HFFc6 (cell line): Measurements from ENCODE around the gene CYP11A1. TPM values are rescaled to one million over a fixed set of nuclear protein-coding genes. Genes with fewer than 3 reads are reported as not detected.
"Not testable (repeated sequence)": the region's sequence is repeated elsewhere in the genome, so short reads cannot be mapped to it uniquely, and the experiment has no call there.

Experiments
- DNase-seq: peaks from one replicate; pipeline ENCODE4 v3.0.0-alpha.2; 2018
- H3K27ac Mint-ChIP-seq: 2 replicates; pipeline ENCODE4 v1.8.0; 2020; ENCODE audit warnings: mild to moderate bottlenecking, mixed read lengths
- H3K27me3 Mint-ChIP-seq: 2 replicates; pipeline ENCODE4 v1.8.0; 2021; ENCODE audit warnings: mild to moderate bottlenecking, moderate library complexity, mixed read lengths; ENCODE audit not compliant: insufficient read depth
- H3K36me3 Mint-ChIP-seq: 2 replicates; pipeline ENCODE4 v1.8.0; 2021; ENCODE audit warnings: low read depth, mixed read lengths
- H3K4me1 Mint-ChIP-seq: 2 replicates; pipeline ENCODE4 v1.8.0; 2020; ENCODE audit warnings: low read depth, mixed read lengths
- H3K4me3 Mint-ChIP-seq: 2 replicates; pipeline ENCODE4 v1.8.0; 2020; ENCODE audit warnings: mild to moderate bottlenecking, moderate library complexity, mixed read lengths
- H3K9me3 Mint-ChIP-seq: 2 replicates; pipeline ENCODE4 v1.8.0; 2020; ENCODE audit warnings: mild to moderate bottlenecking, mixed read lengths
- total RNA-seq, 6 experiments: library from RNA; stranded (reverse); fragmentation: NEBNext Ultra II Directional; extraction: Animal tissue kit (Norgen Biotek cat#: 25700); gene quantifications; 2 replicates in 1 of 6; 3 replicates in 5 of 6; pipeline ENCODE4 v1.2.3, GENCODE V29; 2021
- TF ChIP-seq, protein P1 (sequence below): fragments of 200-600 bp; sonication (generic); IDR thresholded peaks from 2 replicates; pipeline ENCODE4 v1.5.0; 2021; ENCODE audit warnings: antibody characterized with exemption, mild to moderate bottlenecking

CYP11A1 gene
- total RNA-seq, 6 experiments from 2014 or later: 0.12 to 0.17 (median 0.14) TPM; not detected in 2

DNA sequence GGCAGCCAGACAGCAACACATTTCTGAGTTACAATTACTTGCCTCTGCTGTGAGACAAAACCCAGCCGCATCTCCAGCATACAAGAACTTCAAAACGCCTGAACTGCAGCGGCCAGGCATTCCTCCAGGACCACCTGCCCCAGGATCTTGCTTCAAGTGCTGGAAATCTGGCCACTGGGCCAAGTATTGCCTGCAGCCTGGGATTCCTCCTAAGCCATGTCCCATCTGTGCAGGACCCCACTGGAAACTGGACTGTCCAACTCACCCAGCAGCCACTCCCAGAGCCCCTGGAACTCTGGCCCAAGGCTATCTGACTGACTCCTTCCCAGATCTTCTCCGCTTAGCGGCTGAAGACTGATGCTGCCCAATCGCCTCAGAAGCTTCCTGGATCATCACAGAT lies 11.4 kb downstream of the CYP11A1 start:
- not testable (repeated sequence) for H3K27ac Mint-ChIP-seq, H3K36me3 Mint-ChIP-seq, DNase-seq, H3K4me1 Mint-ChIP-seq, H3K4me3 Mint-ChIP-seq, H3K9me3 Mint-ChIP-seq
- peaks cover 18% of the 10 kb centered on the region for H3K27me3 Mint-ChIP-seq

DNA sequence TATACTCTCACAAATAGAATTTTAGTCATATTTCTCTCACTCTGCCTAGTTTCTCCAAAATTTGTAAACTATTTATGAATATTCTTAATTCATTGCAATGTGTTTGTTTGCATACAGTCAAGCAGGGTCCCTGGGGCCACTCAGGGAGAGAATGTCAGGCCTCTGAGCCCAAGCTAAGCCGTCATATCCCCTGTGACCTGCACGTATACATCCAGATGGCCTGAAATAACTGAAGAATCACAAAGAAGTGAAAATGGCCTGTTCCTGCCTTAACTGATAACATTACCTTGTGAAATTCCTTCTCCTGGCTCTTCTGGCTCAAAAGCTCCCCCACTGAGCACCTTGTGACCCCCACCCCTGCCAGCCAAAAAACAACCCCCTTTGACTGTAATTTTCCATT lies 13.5 kb downstream of the CYP11A1 start:
- not testable (repeated sequence) for H3K36me3 Mint-ChIP-seq, H3K4me3 Mint-ChIP-seq, H3K9me3 Mint-ChIP-seq, H3K4me1 Mint-ChIP-seq, H3K27ac Mint-ChIP-seq, DNase-seq
- peaks cover 26% of the 10 kb centered on the region for H3K27me3 Mint-ChIP-seq

DNA sequence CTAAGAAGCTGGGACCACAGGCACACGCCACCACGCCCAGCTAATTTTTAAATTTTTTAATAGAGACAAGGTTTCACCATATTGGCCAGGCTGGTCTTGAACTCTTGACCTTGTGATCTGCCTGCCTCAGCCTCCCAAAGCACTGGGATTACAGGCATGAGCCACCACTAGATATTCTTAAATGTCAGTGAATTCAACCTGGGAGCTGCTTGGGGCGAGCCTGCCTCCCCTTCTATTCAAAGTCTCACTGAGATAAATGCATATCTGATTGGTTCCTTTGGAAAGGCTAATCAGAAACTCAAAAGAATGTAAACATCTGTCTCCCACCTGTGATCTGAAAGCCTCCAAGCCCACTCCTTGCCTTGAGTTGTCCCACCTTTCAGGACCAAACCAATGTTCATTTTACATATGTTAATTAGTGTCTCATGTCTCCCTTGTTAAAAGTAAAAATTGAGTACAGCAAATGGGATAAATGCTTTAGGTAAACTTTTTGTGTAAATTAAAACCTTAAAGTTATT lies 15.0 kb downstream of the CYP11A1 start:
- Mint-ChIP-seq H3K36me3 (peaks cover 6% of the 10 kb centered on the region; the same call in 1 of the 2 replicates), H3K27ac (no peak overlapping the region), H3K27me3 (peaks cover 32% of the 10 kb centered on the region), H3K9me3 (no peaks in the 10 kb centered on the region; the same call in 1 of the 2 replicates), H3K4me1 (peaks cover 9% of the 10 kb centered on the region), H3K4me3 (no peak overlapping the region)
- TF ChIP-seq, protein P1, sequence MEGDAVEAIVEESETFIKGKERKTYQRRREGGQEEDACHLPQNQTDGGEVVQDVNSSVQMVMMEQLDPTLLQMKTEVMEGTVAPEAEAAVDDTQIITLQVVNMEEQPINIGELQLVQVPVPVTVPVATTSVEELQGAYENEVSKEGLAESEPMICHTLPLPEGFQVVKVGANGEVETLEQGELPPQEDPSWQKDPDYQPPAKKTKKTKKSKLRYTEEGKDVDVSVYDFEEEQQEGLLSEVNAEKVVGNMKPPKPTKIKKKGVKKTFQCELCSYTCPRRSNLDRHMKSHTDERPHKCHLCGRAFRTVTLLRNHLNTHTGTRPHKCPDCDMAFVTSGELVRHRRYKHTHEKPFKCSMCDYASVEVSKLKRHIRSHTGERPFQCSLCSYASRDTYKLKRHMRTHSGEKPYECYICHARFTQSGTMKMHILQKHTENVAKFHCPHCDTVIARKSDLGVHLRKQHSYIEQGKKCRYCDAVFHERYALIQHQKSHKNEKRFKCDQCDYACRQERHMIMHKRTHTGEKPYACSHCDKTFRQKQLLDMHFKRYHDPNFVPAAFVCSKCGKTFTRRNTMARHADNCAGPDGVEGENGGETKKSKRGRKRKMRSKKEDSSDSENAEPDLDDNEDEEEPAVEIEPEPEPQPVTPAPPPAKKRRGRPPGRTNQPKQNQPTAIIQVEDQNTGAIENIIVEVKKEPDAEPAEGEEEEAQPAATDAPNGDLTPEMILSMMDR: no peak
- DNase-seq: no peak

DNA sequence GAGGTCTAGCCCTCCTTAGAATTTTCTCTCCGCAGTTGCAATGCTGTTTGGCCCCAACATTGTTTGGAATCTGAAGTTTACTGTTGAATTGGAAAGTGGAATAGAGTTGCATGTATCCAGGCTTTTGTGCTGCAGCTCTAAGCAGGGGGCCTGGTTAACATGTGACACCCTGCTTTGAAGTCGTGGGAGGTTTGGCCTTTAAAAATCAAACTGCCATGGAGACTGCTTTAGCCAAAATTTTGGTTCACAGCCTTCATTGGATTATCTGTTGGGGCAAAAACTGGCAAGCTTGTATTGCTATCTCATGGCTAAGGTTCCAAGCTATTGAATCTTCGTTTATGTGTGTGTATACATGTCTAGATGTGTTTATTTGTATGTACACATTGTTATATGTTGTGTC lies 15.8 kb downstream of the CYP11A1 start:
- Mint-ChIP-seq H3K4me1 (peaks cover 9% of the 10 kb centered on the region), H3K4me3 (no peak overlapping the region), H3K27me3 (peaks cover 37% of the 10 kb centered on the region), H3K27ac (no peak overlapping the region), H3K9me3 (no peaks in the 10 kb centered on the region; the same call in 1 of the 2 replicates), H3K36me3 (peaks cover 6% of the 10 kb centered on the region; the same call in 1 of the 2 replicates)
- TF ChIP-seq, protein P1: no peak
- no peak for DNase-seq

DNA sequence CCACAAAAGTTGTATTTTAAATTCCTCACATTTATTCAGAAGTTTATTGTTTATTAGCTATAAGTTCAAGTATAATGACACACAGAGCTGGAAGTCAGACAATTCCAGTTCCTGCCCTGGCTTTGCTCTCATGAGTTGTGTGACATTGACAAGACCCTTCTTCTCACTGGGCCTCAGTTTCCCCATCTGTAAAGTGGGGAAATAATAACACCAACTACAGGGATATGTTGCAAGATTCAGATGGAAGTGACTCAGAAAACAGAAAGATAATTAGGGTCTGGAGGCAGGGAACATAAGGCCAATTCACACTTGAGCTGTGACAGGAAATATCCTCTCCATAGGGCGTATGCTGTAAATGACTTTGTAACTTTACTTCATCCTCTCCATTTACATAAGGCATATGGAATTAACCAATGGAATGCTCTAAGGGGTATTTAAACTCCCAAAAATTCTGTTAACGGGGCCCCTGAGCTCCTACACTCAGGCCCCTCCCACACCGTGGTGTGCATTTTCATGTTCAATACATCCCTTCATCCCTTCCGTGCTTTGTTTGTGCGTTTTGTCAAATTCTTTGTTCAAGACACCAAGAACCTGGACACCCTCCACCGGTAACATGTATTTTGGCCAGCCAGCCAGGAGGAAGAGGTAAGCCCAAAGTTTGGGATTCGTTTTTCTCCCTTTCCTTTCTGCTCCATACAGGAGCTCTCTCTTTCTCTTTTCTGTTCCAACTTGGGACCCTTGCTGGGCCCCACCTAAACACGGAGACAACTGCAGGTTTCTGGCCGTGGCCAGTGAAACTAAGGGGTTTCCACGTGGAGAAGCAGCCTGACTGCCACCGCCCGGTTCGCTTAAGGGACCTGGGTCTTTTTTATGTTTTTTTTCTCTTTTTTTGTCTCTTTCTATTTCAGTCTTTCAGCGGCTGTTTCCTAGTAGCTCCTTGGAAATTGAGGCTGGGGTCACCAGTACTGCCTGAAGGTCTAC lies 16.9 kb downstream of the CYP11A1 start:
- Mint-ChIP-seq H3K36me3 (peaks cover 6% of the 10 kb centered on the region; the same call in 1 of the 2 replicates), H3K27ac (no peak overlapping the region), H3K27me3 (peaks cover 37% of the 10 kb centered on the region), H3K4me1 (peaks cover 12% of the 10 kb centered on the region), H3K4me3 (no peak overlapping the region), H3K9me3 (no peaks in the 10 kb centered on the region; the same call in 1 of the 2 replicates)
- TF ChIP-seq, protein P1: no peak
- DNase-seq: no peak

DNA sequence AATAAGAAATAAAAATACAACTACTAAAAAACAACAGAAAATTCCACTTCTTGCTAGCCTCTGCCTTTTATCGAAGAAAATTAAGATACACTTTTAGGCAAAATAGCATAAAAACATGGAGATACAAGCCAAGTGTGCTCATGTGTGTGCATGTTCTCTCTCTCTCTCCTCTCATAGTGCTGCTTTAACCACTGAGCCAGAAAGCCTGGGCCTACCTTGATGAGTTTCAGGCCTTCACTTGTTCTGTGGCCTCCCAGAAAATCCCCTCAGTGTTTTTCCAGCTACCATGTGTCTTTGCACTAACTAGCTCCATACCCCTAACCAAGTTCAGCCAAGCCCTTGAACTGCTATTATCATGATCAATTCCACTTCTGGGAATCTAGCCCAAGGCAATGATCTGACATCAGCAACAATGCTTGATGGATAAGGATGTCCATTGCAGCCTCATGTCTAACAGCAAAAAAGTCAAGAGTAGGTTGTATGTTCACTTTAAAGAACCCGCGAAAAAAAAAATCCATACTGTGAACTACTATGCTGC lies 18.1 kb downstream of the CYP11A1 start:
- Mint-ChIP-seq H3K27me3 (peaks cover 32% of the 10 kb centered on the region), H3K4me1 (peaks cover 7% of the 10 kb centered on the region), H3K27ac (no peak overlapping the region), H3K9me3 (no peaks in the 10 kb centered on the region; the same call in 1 of the 2 replicates), H3K36me3 (peaks cover 2% of the 10 kb centered on the region; the same call in 1 of the 2 replicates), H3K4me3 (no peak overlapping the region)
- no peak for DNase-seq
- TF ChIP-seq, protein P1: no peak
